Amniotic epithelial cell (primary cell): ENCODE data around the gene SLC35B2.
A peak's percentile ranks its signal among the peaks of the same experiment; 100 is the strongest.

Source experiments
- DNase-seq: peaks from one replicate; pipeline ENCODE4 v3.0.0-alpha.2; 2010; ENCODE audit warnings: low read depth

SLC35B2 gene

DNA sequence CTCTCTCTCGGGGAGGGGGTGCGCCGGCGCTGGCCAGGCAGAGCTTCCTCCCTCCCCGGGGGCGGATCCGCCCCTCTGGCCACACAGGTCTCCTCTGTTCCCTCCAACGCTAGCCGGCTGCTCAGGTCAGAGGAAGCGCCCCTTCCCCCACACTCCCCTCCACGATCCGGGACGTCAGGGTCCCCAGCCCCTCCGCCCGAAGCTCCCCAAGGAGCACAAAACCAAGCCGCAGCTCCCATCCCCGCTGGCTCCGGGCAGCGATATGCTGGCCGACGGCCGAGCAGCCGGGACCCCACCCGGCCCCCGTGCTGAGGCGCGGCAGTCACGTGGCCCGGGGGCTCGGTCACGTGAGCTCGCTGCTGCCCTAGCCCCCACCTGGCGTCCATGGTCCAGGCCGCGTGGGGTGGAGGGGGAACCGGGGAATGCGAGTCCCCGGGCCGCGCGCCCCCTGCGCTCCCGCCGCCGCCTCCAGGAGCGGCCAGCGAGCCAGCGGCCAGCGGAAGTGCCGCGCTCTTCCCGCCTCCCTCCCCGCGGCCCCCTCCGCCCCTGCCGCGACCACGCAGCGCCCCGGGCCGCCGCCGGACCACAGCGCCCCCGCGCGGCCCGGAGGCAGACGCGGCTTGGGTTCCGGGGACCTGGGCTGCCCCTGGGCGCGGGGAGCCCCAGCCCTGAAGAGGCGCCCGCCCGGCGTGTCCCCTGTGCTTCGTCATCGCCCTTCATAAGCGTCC is at the start of gene SLC35B2:
TSS of gene SLC35B2 (minus strand) at position 504 of the 728 bp plus-strand sequence. CDS start at position 386, 118 bp downstream.
- DNase-seq, result peak; percentile 58

GRCh38 chr6:44306710-44307109 is 49.4 kb upstream of the SLC35B2 start:
- no peak for DNase-seq

- no peak for DNase-seq
Observed at GRCh38 chr6:44305200-44305725, 47.9 kb upstream of the SLC35B2 start.

DNA sequence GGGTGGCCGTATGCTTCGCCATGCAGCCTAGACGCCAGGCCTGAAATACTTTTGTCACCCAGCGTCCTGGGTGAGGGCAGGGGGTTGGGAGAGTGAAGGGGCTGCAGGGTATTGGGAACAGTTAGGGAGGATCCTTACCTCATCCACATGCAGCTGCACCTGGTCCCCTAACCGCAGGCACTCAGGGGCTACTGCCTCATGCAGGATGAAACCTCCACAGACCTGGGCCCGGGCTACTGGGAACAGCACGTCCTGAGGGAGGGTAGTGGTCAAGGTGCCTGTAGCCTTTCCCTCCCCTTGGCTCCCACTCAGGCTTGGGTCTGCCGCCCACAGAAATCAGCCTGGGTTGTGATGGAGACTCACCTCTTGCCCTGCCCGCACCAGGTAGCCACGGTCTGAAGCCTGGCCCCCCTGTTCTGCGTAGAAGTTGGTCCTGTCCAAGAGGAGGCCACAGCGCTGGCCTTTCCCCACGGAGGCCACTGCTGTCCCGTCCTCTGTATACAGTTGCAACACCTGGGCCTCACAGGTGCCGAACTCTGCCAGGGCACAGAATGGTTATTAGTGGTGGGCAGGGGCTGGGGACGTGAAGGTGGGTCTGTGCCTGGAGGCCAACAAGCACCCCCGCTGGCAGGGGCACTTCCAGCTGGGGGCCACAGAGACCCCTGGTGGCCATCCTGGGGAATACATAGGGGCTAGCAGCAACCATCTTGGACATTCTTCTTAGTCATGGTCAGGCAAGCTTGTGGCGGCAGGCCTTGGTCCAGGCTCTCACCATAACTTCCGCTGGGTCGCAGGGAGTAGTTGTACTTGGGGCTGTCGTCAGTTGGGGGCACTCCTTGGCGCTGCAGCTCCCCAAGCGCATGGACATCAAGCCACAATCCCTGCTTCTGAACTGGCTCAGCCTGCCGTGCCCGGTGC is 47.2 kb upstream of the SLC35B2 start:
- peak; percentile 52 for DNase-seq

GRCh38 chr6:44303842-44304241 is 46.5 kb upstream of the SLC35B2 start:
- no peak for DNase-seq

DNA sequence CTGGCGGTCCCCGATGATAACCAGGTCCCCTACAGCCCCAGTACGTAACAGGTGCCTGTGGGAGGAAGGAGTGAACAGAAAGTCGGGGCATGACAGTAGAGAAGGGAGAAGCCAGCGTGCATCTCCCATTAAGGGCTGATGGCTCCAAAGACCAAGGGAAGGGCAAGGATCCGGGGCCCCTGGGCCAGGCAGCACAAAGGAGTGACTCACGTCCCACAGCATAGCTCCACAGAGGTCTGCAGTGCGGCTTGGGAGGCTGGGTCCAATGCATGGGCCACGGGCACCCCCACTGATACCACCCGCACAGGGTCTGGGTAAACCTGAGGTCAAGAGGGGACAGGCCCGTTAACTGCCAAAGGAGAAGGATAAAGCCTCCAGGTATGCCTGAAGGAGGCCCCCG is 45.5 kb upstream of the SLC35B2 start:
- no peak for DNase-seq

- no peak for DNase-seq
Observed at GRCh38 chr6:44301782-44302564, 44.6 kb upstream of the SLC35B2 start.

DNA sequence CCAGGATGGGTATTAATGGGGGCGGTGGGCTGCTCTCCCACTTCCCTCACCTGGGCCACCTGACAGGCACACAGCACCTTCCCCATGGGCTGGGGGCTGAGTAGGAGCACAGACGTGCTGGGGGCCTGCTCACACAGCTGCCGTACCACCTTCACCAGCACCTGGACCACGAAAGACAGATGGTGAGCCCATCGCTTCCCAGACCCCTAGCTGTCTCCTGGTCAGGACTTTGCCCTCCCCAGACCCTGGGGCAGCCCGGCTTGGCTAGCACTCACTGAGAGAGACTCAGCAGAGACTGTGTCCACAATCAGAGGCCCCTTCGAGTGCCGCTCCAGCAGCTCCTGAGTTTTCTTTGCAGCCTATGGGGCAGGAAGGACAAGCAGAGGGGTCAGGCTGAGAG is 43.8 kb upstream of the SLC35B2 start:
- DNase-seq, result no peak

DNA sequence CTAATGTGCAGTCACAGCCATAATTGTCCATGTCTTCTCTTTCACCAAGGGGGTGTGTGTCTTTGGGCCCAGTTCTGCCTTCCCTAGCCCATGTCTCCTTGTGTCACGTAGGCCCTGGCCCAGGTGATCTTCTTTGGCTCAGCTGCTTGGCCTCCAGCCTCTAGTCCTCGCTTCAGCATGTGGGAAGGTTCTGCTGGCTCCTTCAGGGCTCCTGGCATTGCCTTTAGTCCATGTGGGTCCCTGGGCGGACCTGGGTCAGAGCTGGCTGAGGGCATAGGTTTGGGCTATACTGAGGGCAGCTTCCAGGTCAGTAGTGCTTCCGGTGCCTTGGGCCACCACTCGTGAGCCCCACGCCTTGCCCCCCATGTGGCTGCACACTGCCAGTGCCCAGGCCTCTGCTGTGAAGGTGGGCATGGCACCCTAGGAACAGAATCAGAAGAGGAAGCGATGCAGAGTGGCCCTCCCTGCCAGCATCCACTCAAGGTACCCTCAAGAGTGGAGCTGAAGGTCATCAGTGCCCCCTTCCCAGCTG is 43.0 kb upstream of the SLC35B2 start:
- no peak for DNase-seq

DNA sequence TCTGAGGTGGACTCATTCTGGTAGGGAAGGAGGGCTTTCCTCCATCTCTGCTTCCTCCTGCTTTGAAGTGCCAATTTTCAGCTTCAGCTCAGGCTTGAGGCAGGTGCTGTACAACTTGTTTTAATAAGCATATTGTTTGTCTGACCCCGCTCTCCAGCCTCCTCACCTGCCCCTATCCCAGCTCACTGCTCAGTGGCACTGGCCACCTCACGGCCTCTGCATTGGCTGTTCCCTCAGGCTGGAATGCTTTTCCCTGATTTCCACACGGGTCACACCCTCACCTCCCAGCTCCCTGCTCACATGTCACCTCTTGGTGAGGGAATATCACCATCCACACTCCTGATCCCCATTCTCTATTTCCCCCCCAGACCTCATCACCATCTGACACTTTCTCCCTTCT is 41.5 kb upstream of the SLC35B2 start:
- DNase-seq, result no peak

- no peak for DNase-seq
Observed at GRCh38 chr6:44298055-44298803, 40.9 kb upstream of the SLC35B2 start.

GRCh38 chr6:44297063-44298038 is 40.0 kb upstream of the SLC35B2 start:
- DNase-seq, result no peak

- no peak for DNase-seq
Observed at GRCh38 chr6:44294832-44295791, 37.8 kb upstream of the SLC35B2 start.

- no peak for DNase-seq
Observed at GRCh38 chr6:44292661-44293365, 35.5 kb upstream of the SLC35B2 start.

DNA sequence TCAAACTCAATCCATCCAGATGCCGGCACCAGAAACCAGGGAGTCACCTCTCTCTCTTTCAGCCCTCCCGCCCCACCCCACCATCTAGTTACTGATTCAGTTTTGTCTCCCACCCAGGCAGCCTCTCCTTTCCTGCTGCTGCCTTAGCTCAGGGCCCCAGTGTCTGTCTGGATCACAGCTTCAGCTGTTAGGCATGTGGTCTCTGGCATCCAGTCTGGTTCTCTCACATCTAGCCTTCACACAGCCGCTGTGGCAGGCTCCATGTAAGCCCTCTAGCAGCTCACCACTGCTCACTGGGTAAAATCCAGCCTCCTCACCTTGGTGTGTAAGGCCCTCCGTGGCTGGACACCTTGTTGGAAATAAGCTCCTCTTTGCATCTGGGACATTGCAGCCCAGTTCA is 34.5 kb upstream of the SLC35B2 start:
- DNase-seq, result no peak

GRCh38 chr6:44289726-44290260 is 32.5 kb upstream of the SLC35B2 start:
- DNase-seq, result no peak

DNA sequence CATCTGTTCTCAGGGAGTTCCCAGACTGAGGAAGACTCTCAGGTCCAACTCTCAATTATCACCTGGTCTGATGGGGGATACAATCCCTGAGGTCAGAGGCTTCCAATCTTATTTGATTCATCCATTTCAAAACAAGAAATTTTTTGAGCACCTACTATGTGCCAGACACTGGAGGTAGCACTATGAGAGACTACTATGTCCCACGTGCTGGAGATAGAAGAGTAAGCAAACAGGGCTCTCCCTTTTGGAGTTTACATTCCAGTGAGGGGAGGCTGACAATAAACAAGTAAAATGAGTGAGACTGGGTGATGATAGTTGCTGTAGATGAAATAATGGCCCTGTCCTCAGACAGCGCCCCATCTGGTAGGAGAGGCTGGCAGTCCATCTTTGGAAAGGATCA is 29.4 kb upstream of the SLC35B2 start:
- no peak for DNase-seq

GRCh38 chr6:44286285-44286565 is 28.9 kb upstream of the SLC35B2 start:
- no peak for DNase-seq
